Neuronal stem cell (in vitro differentiated cells): ENCODE measurements around the gene IFT122.

Experiments used
- DNase-seq: peaks from one replicate; pipeline ENCODE4 v3.0.0-alpha.2; 2013; ENCODE audit warnings: low spot score
- H2AFZ ChIP-seq: one replicate; pipeline ENCODE4 v1.6.1; 2013; ENCODE audit warnings: mild to moderate bottlenecking, low read length, inconsistent platforms
- H2AK5ac ChIP-seq: 2 replicates; pipeline ENCODE4 v1.6.1; 2013; ENCODE audit warnings: low read depth, mild to moderate bottlenecking, inconsistent platforms, low read length, moderate library complexity, mixed read lengths
- H2BK120ac ChIP-seq: 2 replicates; pipeline ENCODE4 v1.6.1; 2013; ENCODE audit warnings: low read depth, mild to moderate bottlenecking, inconsistent platforms, low read length, moderate library complexity, mixed read lengths
- H2BK12ac ChIP-seq: one replicate; pipeline ENCODE4 v1.6.1; 2013; ENCODE audit warnings: low read length, inconsistent platforms
- H2BK15ac ChIP-seq: 2 replicates; pipeline ENCODE4 v1.6.1; 2013; ENCODE audit warnings: mild to moderate bottlenecking, low read length, inconsistent platforms, mixed read lengths
- H2BK5ac ChIP-seq: one replicate; pipeline ENCODE4 v1.6.1; 2013; ENCODE audit warnings: inconsistent platforms, mild to moderate bottlenecking, low read length, moderate library complexity
- H3K14ac ChIP-seq: one replicate; pipeline ENCODE4 v1.6.1; 2013; ENCODE audit warnings: low read length, inconsistent platforms
- H3K18ac ChIP-seq: 2 replicates; pipeline ENCODE4 v1.6.1; 2013; ENCODE audit warnings: low read length, inconsistent platforms
- H3K23ac ChIP-seq: 2 replicates; pipeline ENCODE4 v1.6.1; 2013; ENCODE audit warnings: low read depth, mild to moderate bottlenecking, mixed read lengths, low read length, inconsistent platforms; ENCODE audit not compliant: poor library complexity
- H3K27ac ChIP-seq: replicated peaks from 3 replicates; pipeline ENCODE4 v1.5.1; 2013; ENCODE audit warnings: low read length, inconsistent platforms
- H3K27me3 ChIP-seq, 3 experiments: 2 replicates each; pipeline ENCODE4 v1.6.1; 2013; ENCODE audit warnings: low read length in 3 of 3, mild to moderate bottlenecking in 2 of 3, inconsistent platforms in 1 of 3, low read depth in 1 of 3, mixed read lengths in 1 of 3, moderate library complexity in 1 of 3; ENCODE audit not compliant: control insufficient read depth in 3 of 3, insufficient read depth in 3 of 3
- H3K36me3 ChIP-seq, 2 donors: replicated peaks in 1 of 2; 2 replicates each; pipeline ENCODE4 v1.6.1; 2013; ENCODE audit warnings: low read length in 2 of 2; ENCODE audit not compliant: control insufficient read depth in 2 of 2, insufficient read depth in 2 of 2
- H3K4ac ChIP-seq: 2 replicates; pipeline ENCODE4 v1.6.1; 2013; ENCODE audit warnings: inconsistent platforms, mild to moderate bottlenecking, low read length, moderate library complexity
- H3K4me1 ChIP-seq, 2 donors: 1 replicate in 1 of 2; 2 replicates in 1 of 2; pipeline ENCODE4 v1.6.1; 2013; ENCODE audit warnings: low read length in 2 of 2, low read depth in 1 of 2; ENCODE audit not compliant: control insufficient read depth in 2 of 2, insufficient read depth in 1 of 2
- H3K4me2 ChIP-seq: one replicate; pipeline ENCODE4 v1.6.1; 2013; ENCODE audit warnings: mild to moderate bottlenecking, low read length, inconsistent platforms; ENCODE audit not compliant: insufficient read depth, poor library complexity, severe bottlenecking
- H3K4me3 ChIP-seq, 2 donors: 2 replicates each; pipeline ENCODE4 v1.5.1; 2013; ENCODE audit warnings: low read length in 2 of 2, mild to moderate bottlenecking in 2 of 2, inconsistent platforms in 1 of 2, moderate library complexity in 1 of 2
- H3K79me1 ChIP-seq: one replicate; pipeline ENCODE4 v1.6.1; 2013; ENCODE audit warnings: low read depth, mild to moderate bottlenecking, inconsistent platforms, low read length, moderate library complexity
- H3K9ac ChIP-seq: one replicate; pipeline ENCODE4 v1.6.1; 2013; ENCODE audit warnings: mild to moderate bottlenecking, low read depth, low read length, inconsistent platforms; ENCODE audit not compliant: poor library complexity
- H3K9me3 ChIP-seq, 2 donors: replicated peaks in 1 of 2; 2 replicates each; pipeline versions ENCODE3 to v1.6.1; 2013; ENCODE audit warnings: low read length in 2 of 2, mild to moderate bottlenecking in 2 of 2, inconsistent platforms in 1 of 2, low read depth in 1 of 2, mixed read lengths in 1 of 2, moderate library complexity in 1 of 2; ENCODE audit not compliant: control insufficient read depth in 2 of 2, insufficient read depth in 1 of 2
- H4K8ac ChIP-seq: one replicate; pipeline ENCODE4 v1.6.1; 2013; ENCODE audit warnings: low read depth, mild to moderate bottlenecking, inconsistent platforms, low read length, moderate library complexity
- H4K91ac ChIP-seq: one replicate; pipeline ENCODE4 v1.6.1; 2013; ENCODE audit warnings: low read length, low read depth, mild to moderate bottlenecking, inconsistent platforms; ENCODE audit not compliant: poor library complexity
- WGBS, 2 donors: extraction: QIAGEN DNeasy Blood & Tissue Kit; methylation state at CpG; one replicate each; pipeline ENCODE4 v1.1.7; 2013; ENCODE audit warnings: missing lambda C conversion rate in 2 of 2, mixed read lengths in 1 of 2; ENCODE audit not compliant: insufficient read length in 2 of 2, insufficient replicate concordance in 1 of 2; ENCODE audit errors: extremely low coverage in 2 of 2; 5-methylcytosine and 5-hydroxymethylcytosine counted together

The IFT122 gene

DNA sequence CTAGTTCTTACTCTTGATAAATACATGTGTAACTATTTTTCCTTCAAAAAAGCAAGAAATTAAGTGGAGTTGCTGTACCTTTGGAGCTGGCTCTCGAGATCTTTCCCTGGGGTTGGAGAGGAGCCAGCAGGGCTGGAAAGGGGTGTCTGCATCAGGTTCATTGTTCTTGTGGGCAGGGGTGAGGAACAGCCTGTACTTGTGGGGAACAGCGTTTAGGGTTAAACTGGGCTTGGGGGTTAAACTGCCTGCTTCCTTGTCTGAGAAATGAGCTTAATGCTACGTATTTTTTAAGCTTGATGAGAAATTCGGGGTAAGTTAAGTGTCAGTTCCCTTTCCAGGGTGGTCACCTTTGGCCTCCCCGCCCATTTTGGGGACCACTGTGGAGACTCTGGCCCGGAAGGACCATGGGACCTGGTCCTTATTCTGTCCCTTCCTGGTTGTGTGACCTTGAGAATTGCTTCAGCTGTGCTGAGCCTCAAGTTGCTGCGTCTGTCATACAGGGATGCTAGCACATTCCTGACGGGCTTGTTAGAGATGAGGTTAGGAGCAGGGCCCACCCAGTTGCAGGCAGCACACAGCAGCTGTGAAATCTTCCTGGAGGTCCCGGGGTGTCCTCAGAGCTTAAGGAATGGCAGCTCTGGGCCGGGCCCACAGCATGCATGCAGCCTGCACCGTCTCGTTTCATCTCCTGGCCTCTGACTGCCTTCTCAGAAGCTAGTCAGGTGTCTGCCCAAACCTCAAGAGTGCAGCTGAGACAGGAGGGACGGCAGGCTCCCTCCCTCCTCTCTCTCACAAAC lies 114.5 kb downstream of the IFT122 start:
- no peak overlapping the region for H2BK12ac ChIP-seq
- no peaks in the 10 kb centered on the region for H3K9me3 ChIP-seq
- no peaks in the 10 kb centered on the region for H3K79me1 ChIP-seq
- no CpG with 5 or more reads among the region's 13 CpGs for WGBS, 2 donors
- H3K27ac ChIP-seq, result no peak overlapping the region
- peak overlapping the region; percentile 54 for H3K18ac ChIP-seq
- H3K4me2 ChIP-seq, result no peak overlapping the region
- no peak overlapping the region for H4K8ac ChIP-seq
- H2BK5ac ChIP-seq, result no peak overlapping the region
- peak overlapping the region; percentile 32 for H2BK15ac ChIP-seq
- peak overlapping the region; percentile 29 for H2AK5ac ChIP-seq
- H3K4me3 ChIP-seq, result no peak overlapping the region
- H3K27me3 ChIP-seq, result no peaks in the 10 kb centered on the region
- no peak overlapping the region for H2AFZ ChIP-seq
- no peak for DNase-seq
- peaks cover 13 to 35% of the 10 kb centered on the region in 2 donors for H3K4me1 ChIP-seq
- no peak overlapping the region for H3K23ac ChIP-seq
- peaks cover 0 to 36% of the 10 kb centered on the region in 2 donors for H3K36me3 ChIP-seq
- no peak overlapping the region for H3K4ac ChIP-seq
- no peak overlapping the region for H4K91ac ChIP-seq
- peak overlapping the region; percentile 2 for H2BK120ac ChIP-seq
- H3K9ac ChIP-seq, result peak overlapping the region; percentile 5
- H3K14ac ChIP-seq, result no peak overlapping the region

DNA sequence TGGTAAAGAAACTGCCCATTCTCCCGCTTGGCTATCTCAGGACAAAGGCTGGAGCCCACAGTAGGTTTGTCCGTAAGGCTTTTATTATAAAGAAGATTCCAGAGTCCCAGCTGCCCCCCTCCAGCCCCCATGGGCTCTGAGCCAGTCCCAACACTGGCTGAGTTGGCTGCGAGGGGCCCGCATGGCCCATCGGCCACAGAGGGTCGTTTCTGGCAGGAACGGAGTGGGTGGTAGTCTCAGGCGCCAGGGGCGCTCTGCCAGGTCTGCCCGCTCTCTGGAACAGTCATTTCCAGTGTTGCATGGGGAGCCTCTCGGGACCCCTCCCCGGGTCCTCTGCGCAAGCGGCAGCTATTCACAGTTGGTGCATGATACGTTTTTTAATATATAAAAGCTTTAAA lies 115.1 kb downstream of the IFT122 start:
- Histone ChIP-seq H2BK15ac (peak overlapping the region; percentile 32), H3K4me3 (no peak overlapping the region), H3K79me1 (no peaks in the 10 kb centered on the region), H3K23ac (no peak overlapping the region), H3K36me3 (peaks cover 0 to 42% of the 10 kb centered on the region in 2 donors), H2AK5ac (peak overlapping the region; percentile 29), H2BK120ac (peak overlapping the region; percentile 2), H3K14ac (no peak overlapping the region), H3K27ac (no peak overlapping the region), H2BK5ac (no peak overlapping the region), H2BK12ac (no peak overlapping the region), H3K9ac (no peak overlapping the region), H3K4me1 (peaks cover 13 to 35% of the 10 kb centered on the region in 2 donors), H3K27me3 (no peaks in the 10 kb centered on the region), H3K18ac (peak overlapping the region; percentile 54), H3K4ac (no peak overlapping the region), H4K91ac (no peak overlapping the region), H2AFZ (no peak overlapping the region), H4K8ac (no peak overlapping the region), H3K4me2 (no peak overlapping the region), H3K9me3 (no peaks in the 10 kb centered on the region)
- WGBS, 2 donors, result no CpG with 5 or more reads among the region's 15 CpGs
- DNase-seq, result no peak

GRCh38 chr3:129555616-129556357 lies 115.8 kb downstream of the IFT122 start:
- peaks cover 14 to 39% of the 10 kb centered on the region in 2 donors for H3K4me1 ChIP-seq
- peaks cover 0 to 44% of the 10 kb centered on the region in 2 donors for H3K36me3 ChIP-seq
- H3K4me3 ChIP-seq, result peak overlapping the region in 1 of 2 donors; percentile 15

DNA sequence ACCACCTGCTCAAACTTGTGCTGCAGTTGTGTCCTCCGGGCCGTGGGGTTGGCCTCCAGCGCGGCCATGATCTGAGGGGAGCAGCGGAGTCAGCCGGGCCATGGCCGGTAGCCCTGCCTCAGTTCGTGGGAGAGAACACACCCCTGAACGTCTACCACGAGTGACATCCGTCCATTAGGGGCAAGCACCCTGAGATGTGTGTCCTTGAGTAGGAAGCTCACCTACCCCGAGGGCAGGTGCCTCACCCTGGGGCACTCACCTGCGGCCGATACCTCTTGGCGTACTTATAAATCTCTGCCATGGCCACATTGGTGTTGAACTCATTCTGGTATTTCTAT lies 116.3 kb downstream of the IFT122 start:
- H3K4me1 ChIP-seq, result peaks cover 20 to 43% of the 10 kb centered on the region in 2 donors
- WGBS, 2 donors, result no CpG with 5 or more reads among the region's 15 CpGs

More at GRCh38 chr3:129555616-129556357, 115.8 kb downstream of the IFT122 start:
- Histone ChIP-seq H2AK5ac (peak overlapping the region; percentile 9), H3K9me3 (no peaks in the 10 kb centered on the region), H3K4me2 (no peak overlapping the region), H3K9ac (no peak overlapping the region), H3K4ac (no peak overlapping the region), H2BK15ac (peak overlapping the region; percentile 23), H2AFZ (no peak overlapping the region), H3K18ac (no peak overlapping the region), H3K27me3 (no peaks in the 10 kb centered on the region), H4K8ac (no peak overlapping the region), H4K91ac (no peak overlapping the region), H3K79me1 (no peaks in the 10 kb centered on the region), H3K27ac (no peak overlapping the region), H3K23ac (peak overlapping the region; percentile 45), H2BK5ac (no peak overlapping the region), H2BK12ac (no peak overlapping the region), H3K14ac (no peak overlapping the region), H2BK120ac (peak overlapping the region; percentile 10)
- DNase-seq, result no peak
- WGBS, 2 donors, result no CpG with 5 or more reads among the region's 18 CpGs

More for the DNA sequence above, 116.3 kb downstream of the IFT122 start:
- no peak overlapping the region for H4K91ac ChIP-seq
- H3K79me1 ChIP-seq, result no peaks in the 10 kb centered on the region
- no peak overlapping the region for H4K8ac ChIP-seq
- H3K4me3 ChIP-seq, result peak overlapping the region in 1 of 2 donors; percentile 15
- no peak overlapping the region for H3K4me2 ChIP-seq
- no peak for DNase-seq
- no peak overlapping the region for H2BK12ac ChIP-seq
- peak overlapping the region; percentile 10 for H2BK120ac ChIP-seq
- H3K27me3 ChIP-seq, result no peaks in the 10 kb centered on the region
- H2BK5ac ChIP-seq, result no peak overlapping the region
- no peak overlapping the region for H3K9ac ChIP-seq
- peaks cover 0 to 44% of the 10 kb centered on the region in 2 donors for H3K36me3 ChIP-seq
- H3K9me3 ChIP-seq, result no peaks in the 10 kb centered on the region
- H3K27ac ChIP-seq, result no peak overlapping the region
- H3K4ac ChIP-seq, result no peak overlapping the region
- peak overlapping the region; percentile 23 for H2BK15ac ChIP-seq
- H2AFZ ChIP-seq, result no peak overlapping the region
- peak overlapping the region; percentile 45 for H3K23ac ChIP-seq
- peak overlapping the region; percentile 49 for H3K18ac ChIP-seq
- H2AK5ac ChIP-seq, result peak overlapping the region; percentile 9
- H3K14ac ChIP-seq, result no peak overlapping the region
